ENCODE results near the gene LZTS2.

Gene LZTS2

GRCh38 chr10:101056365-101057151 is 57.0 kb downstream of the LZTS2 start:
- no peak for DNase-seq

Data from SHP77 treated with DMSO at 0.1 percent for 48 hours (cell line).